ENCODE results near the gene TAOK2.

Gene TAOK2

DNA sequence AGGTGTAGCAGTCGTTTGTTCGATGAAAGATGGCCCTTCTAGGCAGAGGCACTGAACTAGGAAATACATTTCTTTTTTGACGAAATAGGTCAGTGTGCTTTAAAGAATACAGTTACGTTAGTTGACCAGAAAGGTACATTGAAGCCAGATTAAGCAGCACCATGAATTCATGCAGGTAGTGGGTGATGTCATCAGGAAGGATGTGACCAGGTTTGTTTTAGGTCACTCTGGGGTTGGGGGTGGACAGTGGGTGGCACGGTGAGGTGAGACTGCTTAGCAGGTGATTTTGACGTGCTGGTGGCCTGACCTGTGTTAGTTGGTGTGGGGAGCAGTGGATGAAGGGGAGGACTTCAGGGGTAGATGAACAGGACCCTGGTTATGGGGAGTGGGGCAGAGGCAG, 25.9 kb downstream of the TAOK2 start:
- Histone ChIP-seq H3K27ac (ENCODE audit: low read depth, low read length) (no peak overlapping the region), H3K9ac (ENCODE audit: low read depth, low read length) (no peak overlapping the region), H3K4me1 (ENCODE audit: insufficient read depth, low read length) (peaks cover 3% of the 10 kb centered on the region; the same call in 1 of the 2 replicates), H3K27me3 (ENCODE audit: insufficient read depth, low read length) (no peaks in the 10 kb centered on the region), H3K36me3 (ENCODE audit: insufficient read depth, low read length) (peaks cover 26% of the 10 kb centered on the region; the same call in 1 of the 2 replicates), H3K9me3 (ENCODE audit: insufficient read depth, low read depth, low read length) (no peaks in the 10 kb centered on the region), H3K4me3 (ENCODE audit: low read length) (no peak overlapping the region)
- WGBS = 94% methylated on average over 6 of the region's 6 CpGs

DNA sequence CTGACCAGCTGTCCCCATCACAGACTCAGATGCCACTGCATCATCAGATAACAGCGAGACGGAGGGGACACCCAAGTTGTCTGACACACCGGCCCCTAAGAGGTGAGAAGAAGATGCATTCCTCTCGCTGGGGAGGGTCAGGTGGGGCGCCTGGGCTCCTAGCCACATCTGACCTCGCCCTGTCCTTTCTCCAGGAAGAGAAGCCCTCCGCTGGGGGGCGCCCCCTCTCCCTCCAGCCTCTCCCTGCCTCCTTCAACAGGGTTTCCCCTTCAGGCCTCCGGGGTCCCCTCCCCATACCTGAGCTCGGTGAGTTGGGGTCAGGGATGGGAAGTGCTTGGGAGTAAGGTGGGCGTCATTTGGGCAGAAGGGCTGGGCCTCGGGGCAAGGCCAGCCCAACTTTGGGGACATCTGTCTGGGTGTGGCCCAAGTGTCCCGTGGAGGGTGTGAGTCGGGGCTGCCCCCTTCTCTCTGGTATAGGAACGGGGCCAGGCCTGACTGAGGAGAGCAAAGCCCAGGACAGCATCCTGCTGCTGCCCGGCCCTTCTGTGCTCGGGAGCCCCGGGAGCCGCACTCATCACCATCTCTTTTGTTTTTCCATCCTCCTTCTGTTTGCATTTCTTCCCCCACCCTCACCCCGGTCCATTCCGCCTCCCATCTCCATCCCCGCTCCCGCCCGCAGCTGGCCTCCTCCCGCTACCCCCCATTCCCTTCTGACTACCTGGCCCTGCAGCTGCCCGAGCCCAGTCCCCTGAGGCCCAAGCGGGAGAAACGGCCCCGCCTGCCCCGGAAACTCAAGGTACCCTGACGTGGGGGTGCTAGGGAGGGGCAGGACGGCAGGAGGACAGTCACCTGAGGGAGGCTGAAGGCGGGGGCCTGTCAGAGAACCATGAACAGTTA, 27.3 kb downstream of the TAOK2 start:
- Histone ChIP-seq H3K9me3 (ENCODE audit: insufficient read depth, low read depth, low read length) (no peaks in the 10 kb centered on the region), H3K27me3 (ENCODE audit: insufficient read depth, low read length) (no peaks in the 10 kb centered on the region), H3K4me1 (ENCODE audit: insufficient read depth, low read length) (0 out of 2 replicates have a peak, but pooled peaks cover 3% of the 10 kb centered on the region), H3K27ac (ENCODE audit: low read depth, low read length) (peak overlapping the region; percentile 41; the same call in 1 of the 2 replicates), H3K9ac (ENCODE audit: low read depth, low read length) (no peak overlapping the region), H3K36me3 (ENCODE audit: insufficient read depth, low read length) (peaks cover 30% of the 10 kb centered on the region; the same call in 1 of the 2 replicates), H3K4me3 (ENCODE audit: low read length) (no peak overlapping the region; the same call in 1 of the 2 replicates)
- WGBS = 80% methylated on average over 33 of the region's 33 CpGs

- WGBS = 91% methylated on average over 19 of the region's 19 CpGs
Observed at GRCh38 chr16:30002614-30003346, 29.1 kb downstream of the TAOK2 start.

GRCh38 chr16:30003670-30004423, 30.2 kb downstream of the TAOK2 start:
- H3K36me3 ChIP-seq (ENCODE audit: insufficient read depth, low read length) = peaks cover 23% of the 10 kb centered on the region; the same call in 1 of the 2 replicates
- no peak overlapping the region for H3K4me3 ChIP-seq (ENCODE audit: low read length)
- H3K4me1 ChIP-seq (ENCODE audit: insufficient read depth, low read length) = 0 out of 2 replicates have a peak, but pooled peaks cover 3% of the 10 kb centered on the region
- H3K9me3 ChIP-seq (ENCODE audit: insufficient read depth, low read depth, low read length) = no peaks in the 10 kb centered on the region
- H3K27ac ChIP-seq (ENCODE audit: low read depth, low read length) = no peak overlapping the region
- no peak overlapping the region for H3K9ac ChIP-seq (ENCODE audit: low read depth, low read length)
- no peaks in the 10 kb centered on the region for H3K27me3 ChIP-seq (ENCODE audit: insufficient read depth, low read length)
- 93% methylated on average over 15 of the region's 17 CpGs for WGBS

More at GRCh38 chr16:30002614-30003346, 29.1 kb downstream of the TAOK2 start:
- no peaks in the 10 kb centered on the region for H3K27me3 ChIP-seq (ENCODE audit: insufficient read depth, low read length)
- H3K4me3 ChIP-seq (ENCODE audit: low read length) = no peak overlapping the region
- H3K9me3 ChIP-seq (ENCODE audit: insufficient read depth, low read depth, low read length) = no peaks in the 10 kb centered on the region
- no peak overlapping the region for H3K27ac ChIP-seq (ENCODE audit: low read depth, low read length)
- peaks cover 31% of the 10 kb centered on the region; the same call in 1 of the 2 replicates for H3K36me3 ChIP-seq (ENCODE audit: insufficient read depth, low read length)
- H3K9ac ChIP-seq (ENCODE audit: low read depth, low read length) = no peak overlapping the region
- 0 out of 2 replicates have a peak, but pooled peaks cover 3% of the 10 kb centered on the region for H3K4me1 ChIP-seq (ENCODE audit: insufficient read depth, low read length)

- Histone ChIP-seq H3K36me3 (ENCODE audit: insufficient read depth, low read length) (peaks cover 21% of the 10 kb centered on the region; the same call in 1 of the 2 replicates), H3K9me3 (ENCODE audit: insufficient read depth, low read depth, low read length) (no peaks in the 10 kb centered on the region), H3K4me1 (ENCODE audit: insufficient read depth, low read length) (0 out of 2 replicates have a peak, but pooled peaks cover 3% of the 10 kb centered on the region), H3K27ac (ENCODE audit: low read depth, low read length) (no peak overlapping the region), H3K4me3 (ENCODE audit: low read length) (no peak overlapping the region), H3K9ac (ENCODE audit: low read depth, low read length) (no peak overlapping the region; the same call in 1 of the 2 replicates), H3K27me3 (ENCODE audit: insufficient read depth, low read length) (peaks cover 4% of the 10 kb centered on the region)
- WGBS = 92% methylated on average over 19 of the region's 19 CpGs
Observed at GRCh38 chr16:30004424-30004776, 30.7 kb downstream of the TAOK2 start.

- Histone ChIP-seq H3K36me3 (ENCODE audit: insufficient read depth, low read length) (peaks cover 18% of the 10 kb centered on the region; the same call in 1 of the 2 replicates), H3K4me1 (ENCODE audit: insufficient read depth, low read length) (0 out of 2 replicates have a peak, but pooled peaks cover 3% of the 10 kb centered on the region), H3K9ac (ENCODE audit: low read depth, low read length) (no peak overlapping the region; the same call in 1 of the 2 replicates), H3K27me3 (ENCODE audit: insufficient read depth, low read length) (peaks cover 8% of the 10 kb centered on the region), H3K4me3 (ENCODE audit: low read length) (no peak overlapping the region), H3K27ac (ENCODE audit: low read depth, low read length) (no peak overlapping the region), H3K9me3 (ENCODE audit: insufficient read depth, low read depth, low read length) (no peaks in the 10 kb centered on the region)
- 83% methylated on average over 10 of the region's 11 CpGs for WGBS
Observed at GRCh38 chr16:30004811-30005242, 31.2 kb downstream of the TAOK2 start.

- 0 out of 2 replicates have a peak, but pooled peaks cover 2% of the 10 kb centered on the region for H3K4me1 ChIP-seq (ENCODE audit: insufficient read depth, low read length)
- no peak overlapping the region for H3K4me3 ChIP-seq (ENCODE audit: low read length)
- H3K9me3 ChIP-seq (ENCODE audit: insufficient read depth, low read depth, low read length) = no peaks in the 10 kb centered on the region
- WGBS = 84% methylated on average over 35 of the region's 35 CpGs
- peaks cover 15% of the 10 kb centered on the region for H3K27me3 ChIP-seq (ENCODE audit: insufficient read depth, low read length)
- peaks cover 18% of the 10 kb centered on the region; the same call in 1 of the 2 replicates for H3K36me3 ChIP-seq (ENCODE audit: insufficient read depth, low read length)
- no peak overlapping the region for H3K27ac ChIP-seq (ENCODE audit: low read depth, low read length)
- H3K9ac ChIP-seq (ENCODE audit: low read depth, low read length) = no peak overlapping the region
Observed at GRCh38 chr16:30005341-30006094, 31.9 kb downstream of the TAOK2 start.

DNA sequence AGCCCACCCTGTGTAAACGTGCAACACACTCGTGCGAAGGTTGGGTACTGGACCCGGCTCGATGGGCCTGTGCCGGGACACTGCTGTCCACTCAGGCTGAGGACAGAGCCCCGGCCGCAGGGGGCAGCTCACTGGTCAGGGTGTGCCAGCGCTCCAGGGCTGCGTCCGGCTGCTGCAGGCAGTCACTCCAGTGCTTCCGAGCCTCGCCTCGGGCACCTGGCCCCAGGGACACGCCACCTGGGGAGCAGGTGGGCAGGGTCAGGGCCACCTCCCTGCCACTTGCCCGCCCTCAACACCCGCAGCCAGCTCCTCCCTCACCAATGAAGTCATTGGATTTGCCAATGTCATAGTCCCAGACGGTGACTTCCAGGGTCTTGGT, 32.4 kb downstream of the TAOK2 start:
- H3K4me1 ChIP-seq (ENCODE audit: insufficient read depth, low read length) = no peaks in the 10 kb centered on the region
- H3K36me3 ChIP-seq (ENCODE audit: insufficient read depth, low read length) = peaks cover 18% of the 10 kb centered on the region; the same call in 1 of the 2 replicates
- WGBS = 93% methylated on average over 18 of the region's 18 CpGs
- no peaks in the 10 kb centered on the region for H3K9me3 ChIP-seq (ENCODE audit: insufficient read depth, low read depth, low read length)
- H3K9ac ChIP-seq (ENCODE audit: low read depth, low read length) = no peak overlapping the region
- H3K27me3 ChIP-seq (ENCODE audit: insufficient read depth, low read length) = peaks cover 19% of the 10 kb centered on the region
- H3K4me3 ChIP-seq (ENCODE audit: low read length) = no peak overlapping the region
- H3K27ac ChIP-seq (ENCODE audit: low read depth, low read length) = no peak overlapping the region

GRCh38 chr16:30006659-30007377, 33.1 kb downstream of the TAOK2 start:
- H3K4me3 ChIP-seq (ENCODE audit: low read length) = no peak overlapping the region
- no peaks in the 10 kb centered on the region for H3K4me1 ChIP-seq (ENCODE audit: insufficient read depth, low read length)
- 91% methylated on average over 34 of the region's 34 CpGs for WGBS
- H3K27ac ChIP-seq (ENCODE audit: low read depth, low read length) = no peak overlapping the region
- H3K9me3 ChIP-seq (ENCODE audit: insufficient read depth, low read depth, low read length) = no peaks in the 10 kb centered on the region
- H3K36me3 ChIP-seq (ENCODE audit: insufficient read depth, low read length) = peaks cover 16% of the 10 kb centered on the region; the same call in 1 of the 2 replicates
- no peak overlapping the region for H3K9ac ChIP-seq (ENCODE audit: low read depth, low read length)
- H3K27me3 ChIP-seq (ENCODE audit: insufficient read depth, low read length) = peaks cover 25% of the 10 kb centered on the region
